Astrocyte (in vitro differentiated cells and primary cell): ENCODE results near the gene ENOX1. TPM values are rescaled to one million over a fixed set of nuclear protein-coding genes. Genes with fewer than 3 reads are reported as not detected.

ENCODE experiments used
- DNase-seq: peaks from one replicate; pipeline ENCODE4 v3.0.0-alpha.2; 2010; ENCODE audit warnings: low read depth
- FAIRE-seq: peaks from 2 replicates; lab custom pipeline; 2011; peaks lifted over from hg19 to GRCh38; lab: Jason Lieb, UNC
- H2AFZ ChIP-seq: 2 replicates; pipeline ENCODE4 v1.6.0; 2012; ENCODE audit warnings: low read depth, low read length, inconsistent platforms
- H3K27ac ChIP-seq: 2 replicates; pipeline ENCODE4 v1.5.1; 2011; ENCODE audit warnings: low read depth, low read length, inconsistent platforms
- H3K27me3 ChIP-seq: 2 replicates; pipeline ENCODE4 v1.6.0; 2011; ENCODE audit warnings: low read length, inconsistent platforms; ENCODE audit not compliant: insufficient read depth
- H3K36me3 ChIP-seq: 2 replicates; pipeline ENCODE4 v1.5.1; 2011; ENCODE audit warnings: low read length, inconsistent platforms; ENCODE audit not compliant: insufficient read depth
- H3K4me1 ChIP-seq: 2 replicates; pipeline ENCODE4 v1.5.1; 2011; ENCODE audit warnings: low read length, inconsistent platforms; ENCODE audit not compliant: insufficient read depth
- H3K4me2 ChIP-seq: 2 replicates; pipeline ENCODE4 v1.6.0; 2012; ENCODE audit warnings: low read length, inconsistent platforms
- H3K4me3 ChIP-seq: 2 replicates; pipeline ENCODE4 v1.5.1; 2011; ENCODE audit warnings: low read depth, mild to moderate bottlenecking, low read length, inconsistent platforms; ENCODE audit not compliant: insufficient read depth
- H3K79me2 ChIP-seq: 2 replicates; pipeline ENCODE4 v1.6.0; 2012; ENCODE audit warnings: mild to moderate bottlenecking, low read length, inconsistent platforms; ENCODE audit not compliant: insufficient read depth
- H3K9ac ChIP-seq: 2 replicates; pipeline ENCODE4 v1.6.0; 2012; ENCODE audit warnings: mild to moderate bottlenecking, low read length, inconsistent platforms
- H3K9me3 ChIP-seq: 2 replicates; pipeline ENCODE4 v1.5.1; 2012; ENCODE audit warnings: low read depth, mild to moderate bottlenecking, low read length, inconsistent platforms; ENCODE audit not compliant: insufficient read depth
- H4K20me1 ChIP-seq: 2 replicates; pipeline ENCODE4 v1.6.0; 2012; ENCODE audit warnings: low read length, inconsistent platforms; ENCODE audit not compliant: insufficient read depth
- H3K27ac Mint-ChIP-seq: one replicate; pipeline ENCODE4 v1.8.0; 2021; ENCODE audit warnings: mild to moderate bottlenecking, mixed read lengths; ENCODE audit not compliant: unreplicated experiment
- H3K27me3 Mint-ChIP-seq: one replicate; pipeline ENCODE4 v1.8.0; 2021; ENCODE audit warnings: low read depth, mixed read lengths; ENCODE audit not compliant: unreplicated experiment
- H3K36me3 Mint-ChIP-seq: one replicate; pipeline ENCODE4 v1.8.0; 2021; ENCODE audit warnings: low read depth, mixed read lengths; ENCODE audit not compliant: unreplicated experiment
- H3K4me1 Mint-ChIP-seq: one replicate; pipeline ENCODE4 v1.8.0; 2021; ENCODE audit warnings: low read depth, mixed read lengths; ENCODE audit not compliant: unreplicated experiment
- H3K4me3 Mint-ChIP-seq: one replicate; pipeline ENCODE4 v1.8.0; 2021; ENCODE audit warnings: mild to moderate bottlenecking, moderate library complexity, mixed read lengths; ENCODE audit not compliant: unreplicated experiment
- H3K9me3 Mint-ChIP-seq: one replicate; pipeline ENCODE4 v1.8.0; 2021; ENCODE audit warnings: mild to moderate bottlenecking, mixed read lengths; ENCODE audit not compliant: unreplicated experiment
- EZH2 ChIP-seq: IDR thresholded peaks from 2 replicates; pipeline ENCODE4 v1.6.1; 2012; ENCODE audit warnings: mild to moderate bottlenecking, low read length, inconsistent platforms; ENCODE audit not compliant: insufficient read depth
- total RNA-seq: library from RNA; stranded (reverse); gene quantifications from 2 replicates; pipeline ENCODE4 v1.2.1, GENCODE V29; 2021
- TF ChIP-seq, protein P1 (sequence below): IDR thresholded peaks from 2 replicates; pipeline ENCODE4 v1.5.1; 2011; ENCODE audit warnings: low read depth, mild to moderate bottlenecking, inconsistent platforms, low read length, moderate library complexity; ENCODE audit not compliant: insufficient read depth

The ENOX1 gene
- total RNA-seq, 1 donor from 2014 or later: 2.3 TPM

GRCh38 chr13:43326100-43326499 is 460.7 kb downstream of the ENOX1 start:
- H4K20me1 ChIP-seq: no peaks in the 10 kb centered on the region
- FAIRE-seq (no peak), DNase-seq (no peak)
- H3K36me3 Mint-ChIP-seq: no peaks in the 10 kb centered on the region
- peaks cover 3% of the 10 kb centered on the region for H3K4me1 ChIP-seq
- H3K27me3 ChIP-seq: peaks cover 5% of the 10 kb centered on the region
- no peak overlapping the region for H3K4me3 Mint-ChIP-seq
- H3K4me3 ChIP-seq: no peak overlapping the region
- peaks cover 9% of the 10 kb centered on the region for H3K27me3 Mint-ChIP-seq
- H3K9me3 ChIP-seq: no peaks in the 10 kb centered on the region
- H3K79me2 ChIP-seq: no peaks in the 10 kb centered on the region
- peaks cover 3% of the 10 kb centered on the region for H3K4me1 Mint-ChIP-seq
- H3K4me2 ChIP-seq: no peak overlapping the region
- no peak overlapping the region for H3K9ac ChIP-seq
- H3K27ac Mint-ChIP-seq: no peak overlapping the region
- TF ChIP-seq EZH2: no peak
- TF ChIP-seq, protein P1, sequence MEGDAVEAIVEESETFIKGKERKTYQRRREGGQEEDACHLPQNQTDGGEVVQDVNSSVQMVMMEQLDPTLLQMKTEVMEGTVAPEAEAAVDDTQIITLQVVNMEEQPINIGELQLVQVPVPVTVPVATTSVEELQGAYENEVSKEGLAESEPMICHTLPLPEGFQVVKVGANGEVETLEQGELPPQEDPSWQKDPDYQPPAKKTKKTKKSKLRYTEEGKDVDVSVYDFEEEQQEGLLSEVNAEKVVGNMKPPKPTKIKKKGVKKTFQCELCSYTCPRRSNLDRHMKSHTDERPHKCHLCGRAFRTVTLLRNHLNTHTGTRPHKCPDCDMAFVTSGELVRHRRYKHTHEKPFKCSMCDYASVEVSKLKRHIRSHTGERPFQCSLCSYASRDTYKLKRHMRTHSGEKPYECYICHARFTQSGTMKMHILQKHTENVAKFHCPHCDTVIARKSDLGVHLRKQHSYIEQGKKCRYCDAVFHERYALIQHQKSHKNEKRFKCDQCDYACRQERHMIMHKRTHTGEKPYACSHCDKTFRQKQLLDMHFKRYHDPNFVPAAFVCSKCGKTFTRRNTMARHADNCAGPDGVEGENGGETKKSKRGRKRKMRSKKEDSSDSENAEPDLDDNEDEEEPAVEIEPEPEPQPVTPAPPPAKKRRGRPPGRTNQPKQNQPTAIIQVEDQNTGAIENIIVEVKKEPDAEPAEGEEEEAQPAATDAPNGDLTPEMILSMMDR: no peak
- no peaks in the 10 kb centered on the region for H3K9me3 Mint-ChIP-seq
- H2AFZ ChIP-seq: no peak overlapping the region
- no peaks in the 10 kb centered on the region for H3K36me3 ChIP-seq
- H3K27ac ChIP-seq: no peak overlapping the region

- Mint-ChIP-seq H3K4me3 (no peak overlapping the region), H3K27ac (no peak overlapping the region), H3K4me1 (peaks cover 3% of the 10 kb centered on the region), H3K36me3 (no peaks in the 10 kb centered on the region), H3K27me3 (peaks cover 8% of the 10 kb centered on the region), H3K9me3 (no peaks in the 10 kb centered on the region)
- no peak for DNase-seq
- no peak overlapping the region for H3K9ac ChIP-seq
- peaks cover 5% of the 10 kb centered on the region for H3K27me3 ChIP-seq
- H2AFZ ChIP-seq: no peak overlapping the region
- H4K20me1 ChIP-seq: no peaks in the 10 kb centered on the region
- no peaks in the 10 kb centered on the region for H3K36me3 ChIP-seq
- FAIRE-seq: no peak
- H3K4me3 ChIP-seq: no peak overlapping the region
- no peaks in the 10 kb centered on the region for H3K79me2 ChIP-seq
- H3K9me3 ChIP-seq: no peaks in the 10 kb centered on the region
- TF ChIP-seq, protein P1: no peak
- TF ChIP-seq EZH2: no peak
- H3K27ac ChIP-seq: no peak overlapping the region
- no peak overlapping the region for H3K4me2 ChIP-seq
- peaks cover 3% of the 10 kb centered on the region for H3K4me1 ChIP-seq
Measured at GRCh38 chr13:43325636-43326035, 461.1 kb downstream of the ENOX1 start.

- H3K27ac ChIP-seq: no peak overlapping the region
- H3K9me3 ChIP-seq: no peaks in the 10 kb centered on the region
- no peak for TF ChIP-seq EZH2
- TF ChIP-seq, protein P1: no peak
- peaks cover 5% of the 10 kb centered on the region for H3K27me3 ChIP-seq
- no peaks in the 10 kb centered on the region for H4K20me1 ChIP-seq
- Mint-ChIP-seq H3K9me3 (no peaks in the 10 kb centered on the region), H3K27ac (no peak overlapping the region), H3K4me3 (no peak overlapping the region), H3K27me3 (peaks cover 6% of the 10 kb centered on the region), H3K4me1 (peaks cover 15% of the 10 kb centered on the region), H3K36me3 (no peaks in the 10 kb centered on the region)
- no peak overlapping the region for H3K4me3 ChIP-seq
- H3K4me1 ChIP-seq: peaks cover 8% of the 10 kb centered on the region
- no peak overlapping the region for H3K4me2 ChIP-seq
- FAIRE-seq (no peak), DNase-seq (no peak)
- no peaks in the 10 kb centered on the region for H3K79me2 ChIP-seq
- H3K9ac ChIP-seq: no peak overlapping the region
- H3K36me3 ChIP-seq: no peaks in the 10 kb centered on the region
- no peak overlapping the region for H2AFZ ChIP-seq
Measured at GRCh38 chr13:43324129-43324528, 462.6 kb downstream of the ENOX1 start.
